K562 (cell line): ENCODE results near the gene HAUS1. TPM values are rescaled to one million over a fixed set of nuclear protein-coding genes. Genes with fewer than 3 reads are reported as not detected.

Source experiments
- BRD9 ChIP-seq: fragments of 450-650 bp; IDR thresholded peaks from 2 replicates; pipeline ENCODE4 v1.6.1; 2018; ENCODE audit warnings: low read depth; ENCODE audit not compliant: partially characterized antibody
- CHD1 ChIP-seq: fragments of 200-600 bp; sonication (generic); IDR thresholded peaks from one replicate; pipeline ENCODE4 v1.6.1; 2012; ENCODE audit warnings: mild to moderate bottlenecking, moderate library complexity, low read length, inconsistent platforms
- ELF1 ChIP-seq: fragments of 200-800 bp; sonication (Bioruptor generic); IDR thresholded peaks from 2 replicates; pipeline ENCODE4 v1.6.1; 2016; ENCODE audit warnings: missing genetic modification characterization, missing compliant biosample characterization
- HDAC2 ChIP-seq: fragments of 450-650 bp; IDR thresholded peaks from 2 replicates; pipeline ENCODE4 v1.6.1; 2016; ENCODE audit warnings: mild to moderate bottlenecking
- HMG20B ChIP-seq: fragments of 250-450 bp; sonication (Bioruptor Pico); IDR thresholded peaks from 2 replicates; pipeline ENCODE4 v1.5.0; 2021; ENCODE audit warnings: mild to moderate bottlenecking
- ILK ChIP-seq: fragments of 450-650 bp; IDR thresholded peaks from 2 replicates; pipeline ENCODE4 v1.6.1; 2016; ENCODE audit warnings: missing genetic modification characterization, low read depth, mild to moderate bottlenecking, missing compliant biosample characterization, moderate library complexity, borderline replicate concordance
- MIER1 ChIP-seq: fragments of 450-650 bp; IDR thresholded peaks from 2 replicates; pipeline ENCODE4 v1.6.1; 2016; ENCODE audit warnings: antibody characterized with exemption, mild to moderate bottlenecking, low read depth
- MTA2 ChIP-seq: fragments of 450-650 bp; IDR thresholded peaks from 2 replicates; pipeline ENCODE4 v1.6.1; 2016; ENCODE audit warnings: low read depth
- OTX1 ChIP-seq: fragments of 450-650 bp; formaldehyde crosslinking; IDR thresholded peaks from 2 replicates; pipeline ENCODE4 v1.4.0; 2022; ENCODE audit warnings: mild to moderate bottlenecking
- PHTF2 ChIP-seq: fragments of 250-450 bp; sonication (Bioruptor Pico); IDR thresholded peaks from 2 replicates; pipeline ENCODE4 v1.5.0; 2021; ENCODE audit warnings: mild to moderate bottlenecking
- PPARD ChIP-seq: fragments of 250-450 bp; sonication (Bioruptor Pico); IDR thresholded peaks from 2 replicates; pipeline ENCODE4 v1.8.0; 2022; ENCODE audit warnings: inconsistent platforms, mild to moderate bottlenecking, moderate library complexity
- PREB ChIP-seq: sonication (generic); formaldehyde crosslinking; IDR thresholded peaks from 2 replicates; pipeline ENCODE4 v1.8.1; 2023; ENCODE audit warnings: mild to moderate bottlenecking, missing genetic modification reagents
- SIN3A ChIP-seq, 2 experiments: fragments of 150-350 bp in 1 of 2; IDR thresholded peaks; 2 replicates each; pipeline ENCODE4 v1.6.1; 2011 to 2016; ENCODE audit warnings: borderline replicate concordance in 2 of 2, low read depth in 2 of 2, low read length in 2 of 2, mild to moderate bottlenecking in 2 of 2, moderate library complexity in 2 of 2; ENCODE audit not compliant: control insufficient read depth in 1 of 2
- SRSF7 ChIP-seq: fragments of 200-400 bp; formaldehyde crosslinking; optimal IDR thresholded peaks from 2 replicates; pipeline ENCODE3; 2017; ENCODE audit warnings: mild to moderate bottlenecking, low read depth, low read length
- TCF3 ChIP-seq: sonication (generic); formaldehyde crosslinking; IDR thresholded peaks from 2 replicates; pipeline ENCODE4 v1.4.0; 2020; ENCODE audit warnings: mild to moderate bottlenecking, missing genetic modification reagents
- TCF7L2 ChIP-seq: fragments of 150-350 bp; IDR thresholded peaks from 2 replicates; pipeline ENCODE4 v1.6.1; 2016; ENCODE audit warnings: low read depth, mild to moderate bottlenecking, low read length, moderate library complexity
- TGIF2 ChIP-seq: sonication (generic); formaldehyde crosslinking; IDR thresholded peaks from 2 replicates; pipeline ENCODE4 v1.8.1; 2022; ENCODE audit warnings: mild to moderate bottlenecking, missing genetic modification reagents, moderate library complexity
- XRCC3 ChIP-seq: fragments of 450-650 bp; IDR thresholded peaks from 2 replicates; pipeline ENCODE4 v1.6.1; 2017; ENCODE audit warnings: mild to moderate bottlenecking, moderate library complexity
- ZEB2 ChIP-seq: fragments of 450-650 bp; IDR thresholded peaks from 2 replicates; pipeline ENCODE4 v1.6.1; 2016
- ZKSCAN8 ChIP-seq: fragments of 200-800 bp; sonication (Bioruptor generic); IDR thresholded peaks from 2 replicates; pipeline ENCODE4 v1.6.1; 2016; ENCODE audit warnings: missing genetic modification characterization, missing compliant biosample characterization
- ZNF121 ChIP-seq: sonication (generic); formaldehyde crosslinking; conservative IDR thresholded peaks from 2 replicates; pipeline ENCODE4 v1.8.0; 2022; ENCODE audit warnings: missing genetic modification reagents
- ZNF23 ChIP-seq: fragments of 250-450 bp; sonication (Bioruptor Pico); IDR thresholded peaks from 2 replicates; pipeline ENCODE4 v1.4.0; 2020; ENCODE audit warnings: mild to moderate bottlenecking
- ZNF253 ChIP-seq: fragments of 250-450 bp; sonication (Bioruptor Pico); conservative IDR thresholded peaks from 2 replicates; pipeline ENCODE4 v1.6.1; 2021; ENCODE audit warnings: mild to moderate bottlenecking
- ZNF561 ChIP-seq: fragments of 450-650 bp; formaldehyde crosslinking; conservative IDR thresholded peaks from 2 replicates; pipeline ENCODE4 v1.4.0; 2020; ENCODE audit warnings: mild to moderate bottlenecking, moderate library complexity
- ZNF584 ChIP-seq: fragments of 200-800 bp; sonication (Bioruptor generic); IDR thresholded peaks from 2 replicates; pipeline ENCODE4 v1.6.1; 2016; ENCODE audit warnings: low read depth, mild to moderate bottlenecking, missing genetic modification characterization, missing compliant biosample characterization
- ZNF589 ChIP-seq: fragments of 200-800 bp; sonication (Bioruptor generic); IDR thresholded peaks from 2 replicates; pipeline ENCODE4 v1.6.1; 2016; ENCODE audit warnings: low read depth, missing genetic modification characterization, missing compliant biosample characterization
- polyA plus RNA-seq, 8 experiments: library from polyadenylated mRNA; depleted of rRNA in 4 of 8; stranded (reverse) in 5 of 8; unstranded in 3 of 8; fragments of >200 nt; fragmentation: Nextera tagmentation in 2 of 8; fragmentation: Illumina TruSeq in 1 of 8; extraction: Ambion mirVana in 2 of 8; extraction: Trizol in 1 of 8; gene quantifications; 2 replicates each; pipeline versions ENCODE4 v1.2.1 to v1.2.3, GENCODE V29; 2011 to 2014; ENCODE audit warnings: inconsistent platforms in 1 of 8, missing spikeins in 1 of 8
- total RNA-seq, 7 experiments: library from RNA; depleted of rRNA in 6 of 7; stranded (reverse); fragments of >200 nt in 6 of 7; fragmentation: Illumina TruSeq in 2 of 7; extraction: Trizol in 2 of 7; gene quantifications; 2 replicates each; pipeline versions ENCODE4 v1.2.1 to v1.2.3, GENCODE V29; 2011 to 2021; ENCODE audit warnings: low replicate concordance in 1 of 7
- TF ChIP-seq, protein P1 (sequence below): fragments of 250-450 bp; sonication (Bioruptor Pico); IDR thresholded peaks from 2 replicates; pipeline ENCODE4 v1.5.0; 2021
- TF ChIP-seq, protein P2 (sequence below): sonication (generic); formaldehyde crosslinking; IDR thresholded peaks from 2 replicates; pipeline ENCODE4 v1.8.0; 2022; ENCODE audit warnings: mild to moderate bottlenecking, missing genetic modification reagents

HAUS1 gene
- total and polyA plus RNA-seq, 9 of the 15 experiments (the other 6 are each of a cell fraction or from before 2014, with no cell fraction given), result 45.6 to 135 (median 76.3) TPM

GRCh38 chr18:46173393-46174341 is 69.5 kb downstream of the HAUS1 start (continued):
- no peak for TF ChIP-seq PHTF2 (CRISPR knock-in tag)
- no peak for TF ChIP-seq ZNF584 (CRISPR knock-in tag)
- TF ChIP-seq MTA2, result no peak
- TF ChIP-seq TGIF2, result no peak
- no peak for TF ChIP-seq ZKSCAN8 (CRISPR knock-in tag)
- no peak for TF ChIP-seq XRCC3
- TF ChIP-seq, protein P1, sequence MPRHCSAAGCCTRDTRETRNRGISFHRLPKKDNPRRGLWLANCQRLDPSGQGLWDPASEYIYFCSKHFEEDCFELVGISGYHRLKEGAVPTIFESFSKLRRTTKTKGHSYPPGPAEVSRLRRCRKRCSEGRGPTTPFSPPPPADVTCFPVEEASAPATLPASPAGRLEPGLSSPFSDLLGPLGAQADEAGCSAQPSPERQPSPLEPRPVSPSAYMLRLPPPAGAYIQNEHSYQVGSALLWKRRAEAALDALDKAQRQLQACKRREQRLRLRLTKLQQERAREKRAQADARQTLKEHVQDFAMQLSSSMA, result no peak
- no peak for TF ChIP-seq ZEB2
- TF ChIP-seq PREB (CRISPR knock-in tag), result no peak
- TF ChIP-seq TCF3 (CRISPR knock-in tag), result no peak
- TF ChIP-seq ZNF253 (CRISPR knock-in tag), result no peak
- TF ChIP-seq ZNF23, result no peak
- TF ChIP-seq, protein P2, sequence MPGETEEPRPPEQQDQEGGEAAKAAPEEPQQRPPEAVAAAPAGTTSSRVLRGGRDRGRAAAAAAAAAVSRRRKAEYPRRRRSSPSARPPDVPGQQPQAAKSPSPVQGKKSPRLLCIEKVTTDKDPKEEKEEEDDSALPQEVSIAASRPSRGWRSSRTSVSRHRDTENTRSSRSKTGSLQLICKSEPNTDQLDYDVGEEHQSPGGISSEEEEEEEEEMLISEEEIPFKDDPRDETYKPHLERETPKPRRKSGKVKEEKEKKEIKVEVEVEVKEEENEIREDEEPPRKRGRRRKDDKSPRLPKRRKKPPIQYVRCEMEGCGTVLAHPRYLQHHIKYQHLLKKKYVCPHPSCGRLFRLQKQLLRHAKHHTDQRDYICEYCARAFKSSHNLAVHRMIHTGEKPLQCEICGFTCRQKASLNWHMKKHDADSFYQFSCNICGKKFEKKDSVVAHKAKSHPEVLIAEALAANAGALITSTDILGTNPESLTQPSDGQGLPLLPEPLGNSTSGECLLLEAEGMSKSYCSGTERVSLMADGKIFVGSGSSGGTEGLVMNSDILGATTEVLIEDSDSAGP (CRISPR knock-in tag), result no peak
- TF ChIP-seq MIER1, result no peak
- no peak for TF ChIP-seq SRSF7
- TF ChIP-seq CHD1, result no peak
- TF ChIP-seq ELF1 (tag), result peak; percentile 95
- TF ChIP-seq ZNF561 (CRISPR knock-in tag), result no peak
- no peak for TF ChIP-seq OTX1 (CRISPR knock-in tag)
- no peak for TF ChIP-seq HMG20B
- TF ChIP-seq SIN3A (IDR thresholded peaks at IDR 0.05; ENCODE audit: borderline replicate concordance in 2 of 2, control insufficient read depth in 1 of 2, low read depth in 2 of 2, low read length in 2 of 2), result peak; percentile 47 to 78; a peak in 2 of 4 replicates
- no peak for TF ChIP-seq ZNF589 (CRISPR knock-in tag)
- TF ChIP-seq HDAC2, result peak; percentile 29; the same call in 1 of the 2 replicates
- TF ChIP-seq ZNF121 (CRISPR knock-in tag), result no peak
- TF ChIP-seq TCF7L2, result no peak
- TF ChIP-seq BRD9, result peak; percentile 91
- no peak for TF ChIP-seq PPARD (CRISPR knock-in tag)
- no peak for TF ChIP-seq ILK (tag)
